Naive thymus-derived CD8-positive, alpha-beta T cell (primary cell): ENCODE measurements around the gene TTLL3. TPM values are rescaled to one million over a fixed set of nuclear protein-coding genes. Genes with fewer than 3 reads are reported as not detected.
A peak's percentile ranks its signal among the peaks of the same experiment; 100 is the strongest.

Source experiments
- ATAC-seq, 2 donors: fragments of 150-1000 bp; cut with Tn5 transposase in 1 of 2; sonication (Bioruptor Pico), chemical (Tn5 transposase) in 1 of 2; 1 replicate in 1 of 2; 2 replicates in 1 of 2; pipeline ENCODE4 v1.10.0; 2021; ENCODE audit warnings: mild to moderate bottlenecking in 2 of 2, moderate library complexity in 2 of 2
- POLR2A ChIA-PET: fragments of 350-600 bp; sonication (Branson Sonifier 250); formaldehyde crosslinking; loops from one replicate; lab custom pipeline; 2021; ENCODE audit warnings: antibody characterized with exemption; lab: Charles Lee
- DNase-seq, 10 donors: peaks; one replicate each; pipeline versions ENCODE4 v3.0.0 to v3.0.0-alpha.2; 2020 to 2022
- H3K27ac Mint-ChIP-seq, 10 donors: one replicate each; pipeline ENCODE4 v1.8.0; 2020 to 2022; ENCODE audit warnings: mild to moderate bottlenecking in 10 of 10, mixed read lengths in 10 of 10, moderate library complexity in 4 of 10, inconsistent platforms in 1 of 10
- H3K27me3 Mint-ChIP-seq, 5 donors: one replicate each; pipeline ENCODE4 v1.8.0; 2021 to 2022; ENCODE audit warnings: mixed read lengths in 5 of 5
- H3K36me3 Mint-ChIP-seq, 3 donors: one replicate each; pipeline ENCODE4 v1.8.0; 2020 to 2022; ENCODE audit warnings: mixed read lengths in 3 of 3, mild to moderate bottlenecking in 2 of 3, inconsistent platforms in 1 of 3
- H3K4me1 Mint-ChIP-seq, 4 donors: one replicate each; pipeline ENCODE4 v1.8.0; 2021 to 2022; ENCODE audit warnings: mixed read lengths in 4 of 4
- H3K4me3 Mint-ChIP-seq, 10 donors: one replicate each; pipeline ENCODE4 v1.8.0; 2020 to 2022; ENCODE audit warnings: mild to moderate bottlenecking in 10 of 10, mixed read lengths in 10 of 10, moderate library complexity in 6 of 10, inconsistent platforms in 1 of 10
- H3K9me3 Mint-ChIP-seq, 9 donors: one replicate each; pipeline ENCODE4 v1.8.0; 2020 to 2022; ENCODE audit warnings: mixed read lengths in 9 of 9, mild to moderate bottlenecking in 3 of 9, inconsistent platforms in 1 of 9, moderate library complexity in 1 of 9
- polyA plus RNA-seq, 3 donors: library from polyadenylated mRNA; unstranded; fragments of 300-500 nt; fragmentation: Illumina TruSeq; gene quantifications; one replicate each; pipeline ENCODE4 v1.2.3, GENCODE V29; 2021
- total RNA-seq, 8 experiments: library from RNA in 2 of 8; stranded (reverse) in 2 of 8; gene quantifications; one replicate each; pipeline ENCODE4 v1.2.3 and lab custom pipeline; 2021 to 2026

TTLL3 gene
- total RNA-seq = 10 to 100 TPM; 64.5 to 65.6 TPM
- polyA plus RNA-seq = 1 to 10 TPM; 1.3 to 2.5 (median 2.2) TPM
- 7.3 to 25.6 (median 16.9) reads per million in 6 experiments for total RNA-seq (lab: John Stamatoyannopoulos, UW)

- Mint-ChIP-seq H3K27ac (peak within 1 kb of the TSS; percentile 92 to 99 (median 96)), H3K4me1 (peaks cover 30 to 41% (median 37%) of the 10 kb centered on the region in 4 donors), H3K4me3 (peak within 1 kb of the TSS; percentile 87 to 93 (median 92)), H3K27me3 (no peaks in the 10 kb centered on the region), H3K9me3 (no peaks in the 10 kb centered on the region), H3K36me3 (peaks cover 0 to 29% (median 12%) of the 10 kb centered on the region in 3 donors)
- POLR2A ChIA-PET = interaction anchor here (0.6 to 2.7 kb wide), 8 partner anchors 15 to 142 kb away, joined by 3 to 23 read pairs (median 6); partner anchors contain the start of genes ARPC4, JAGN1, PRRT3 and TADA3
- peak; percentile 8 to 69 (median 39) for DNase-seq
- peak; percentile 68 to 78 for ATAC-seq
Observed at GRCh38 chr3:9809615-9810432, at the start of gene TTLL3. TTLL3 (plus strand) TSS chr3:9810262; CDS start chr3:9810662, 400 bp downstream.

- no peak for ATAC-seq
- H3K27me3 Mint-ChIP-seq = no peaks in the 10 kb centered on the region
- no peak for DNase-seq
- H3K4me3 Mint-ChIP-seq = no peak overlapping the region
- peaks cover 0 to 8% (median 2%) of the 10 kb centered on the region in 4 donors for H3K4me1 Mint-ChIP-seq
- H3K9me3 Mint-ChIP-seq = no peaks in the 10 kb centered on the region
- peak overlapping the region in 3 of 10 donors; percentile 5 to 31 (median 8) for H3K27ac Mint-ChIP-seq
- POLR2A ChIA-PET = interaction anchor here (0.5 kb wide), 1 partner anchor 23 kb away, joined by 3 read pairs; no protein-coding TSS in a partner anchor
- H3K36me3 Mint-ChIP-seq = peaks cover 0 to 36% (median 11%) of the 10 kb centered on the region in 3 donors
Observed at GRCh38 chr3:9760779-9761505, 49.1 kb upstream of the TTLL3 start.

- Mint-ChIP-seq H3K4me3 (no peak overlapping the region), H3K4me1 (peaks cover 3 to 11% (median 3%) of the 10 kb centered on the region in 4 donors), H3K9me3 (no peaks in the 10 kb centered on the region), H3K27me3 (no peaks in the 10 kb centered on the region), H3K27ac (no peak overlapping the region), H3K36me3 (peaks cover 0 to 26% (median 11%) of the 10 kb centered on the region in 3 donors)
- DNase-seq (no peak), ATAC-seq (no peak)
- POLR2A ChIA-PET = no interaction called here
Observed at GRCh38 chr3:9761919-9762318, 48.1 kb upstream of the TTLL3 start.

GRCh38 chr3:9762871-9763270, 47.2 kb upstream of the TTLL3 start:
- H3K36me3 Mint-ChIP-seq = peaks cover 0 to 20% (median 11%) of the 10 kb centered on the region in 3 donors
- POLR2A ChIA-PET = interaction anchor here (0.6 to 1.7 kb wide), 5 partner anchors 12 to 499 kb away, joined by 3 to 5 read pairs (median 5); partner anchors contain the start of gene OGG1
- H3K4me1 Mint-ChIP-seq = peaks cover 4 to 15% (median 12%) of the 10 kb centered on the region in 4 donors
- no peak overlapping the region for H3K4me3 Mint-ChIP-seq
- H3K9me3 Mint-ChIP-seq = no peaks in the 10 kb centered on the region
- no peaks in the 10 kb centered on the region for H3K27me3 Mint-ChIP-seq
- H3K27ac Mint-ChIP-seq = no peak overlapping the region
- DNase-seq (no peak), ATAC-seq (no peak)

- no peak for ATAC-seq
Observed at GRCh38 chr3:9765865-9766264, 44.2 kb upstream of the TTLL3 start.

GRCh38 chr3:9767418-9767817, 42.6 kb upstream of the TTLL3 start:
- Mint-ChIP-seq H3K27me3 (peaks cover 0 to 1% (median 0%) of the 10 kb centered on the region in 5 donors), H3K27ac (no peak overlapping the region), H3K9me3 (no peaks in the 10 kb centered on the region), H3K36me3 (no peaks in the 10 kb centered on the region), H3K4me3 (no peak overlapping the region), H3K4me1 (peaks cover 16 to 43% (median 29%) of the 10 kb centered on the region in 4 donors)
- ATAC-seq = no peak
- POLR2A ChIA-PET = no interaction called here
- DNase-seq = no peak

More at GRCh38 chr3:9765865-9766264, 44.2 kb upstream of the TTLL3 start:
- Mint-ChIP-seq H3K27me3 (peaks cover 0 to under 1% (median 0%) of the 10 kb centered on the region in 5 donors), H3K27ac (no peak overlapping the region), H3K9me3 (no peaks in the 10 kb centered on the region), H3K4me1 (peaks cover 18 to 41% (median 27%) of the 10 kb centered on the region in 4 donors), H3K36me3 (peaks cover 0 to 3% (median 2%) of the 10 kb centered on the region in 3 donors), H3K4me3 (no peak overlapping the region)
- DNase-seq = no peak
- POLR2A ChIA-PET = no interaction called here

GRCh38 chr3:9768141-9768775, 41.8 kb upstream of the TTLL3 start:
- ATAC-seq = no peak
- H3K4me3 Mint-ChIP-seq = peak overlapping the region in 1 of 10 donors; percentile 40
- H3K9me3 Mint-ChIP-seq = no peaks in the 10 kb centered on the region
- no peaks in the 10 kb centered on the region for H3K36me3 Mint-ChIP-seq
- POLR2A ChIA-PET = no interaction called here
- DNase-seq = no peak
- H3K27ac Mint-ChIP-seq = peak overlapping the region in 2 of 10 donors; percentile 1 to 75
- peaks cover 16 to 43% (median 29%) of the 10 kb centered on the region in 4 donors for H3K4me1 Mint-ChIP-seq
- peaks cover 0 to 1% (median 0%) of the 10 kb centered on the region in 5 donors for H3K27me3 Mint-ChIP-seq

- Mint-ChIP-seq H3K27me3 (peaks cover 0 to 1% (median 0%) of the 10 kb centered on the region in 5 donors), H3K4me1 (peaks cover 16 to 43% (median 29%) of the 10 kb centered on the region in 4 donors), H3K9me3 (no peaks in the 10 kb centered on the region), H3K36me3 (peaks cover 0 to 3% (median 0%) of the 10 kb centered on the region in 3 donors), H3K27ac (peak overlapping the region in 5 of 10 donors; percentile 1 to 79 (median 31)), H3K4me3 (peak overlapping the region; percentile 1 to 74 (median 56))
- POLR2A ChIA-PET = interaction anchor here (1.6 kb wide), 1 partner anchor 36 kb away, joined by 4 read pairs; no protein-coding TSS in a partner anchor
- no peak for ATAC-seq
- DNase-seq = no peak
Observed at GRCh38 chr3:9769012-9769411, 41.0 kb upstream of the TTLL3 start.

- Mint-ChIP-seq H3K4me1 (peaks cover 16 to 43% (median 29%) of the 10 kb centered on the region in 4 donors), H3K36me3 (peaks cover 0 to 3% (median 0%) of the 10 kb centered on the region in 3 donors), H3K27ac (peak within 1 kb of the TSS in 7 of 10 donors; percentile 1 to 79 (median 40)), H3K27me3 (peaks cover 0 to 1% (median 0%) of the 10 kb centered on the region in 5 donors), H3K9me3 (no peaks in the 10 kb centered on the region), H3K4me3 (peak within 1 kb of the TSS; percentile 39 to 74 (median 62))
- POLR2A ChIA-PET = interaction anchor here (1.6 kb wide), 1 partner anchor 35 kb away, joined by 4 read pairs; no protein-coding TSS in a partner anchor
- DNase-seq (peak in 7 of 10 donors; percentile 16 to 46 (median 36)), ATAC-seq (peak; percentile 95 to 97)
Observed at GRCh38 chr3:9769426-9770275, 40.4 kb upstream of the TTLL3 start, which contains the start of gene CAMK1. CAMK1 (minus strand) TSS chr3:9769947; CDS start chr3:9767749, 2,198 bp downstream.

- ATAC-seq = peak in 1 of 2 donors; percentile 6
- Mint-ChIP-seq H3K4me3 (peak overlapping the region; percentile 4 to 67 (median 48)), H3K36me3 (peaks cover 0 to 3% (median 0%) of the 10 kb centered on the region in 3 donors), H3K27ac (peak overlapping the region in 3 of 10 donors; percentile 40 to 75 (median 60)), H3K27me3 (peaks cover 0 to 1% (median 0%) of the 10 kb centered on the region in 5 donors), H3K9me3 (no peaks in the 10 kb centered on the region), H3K4me1 (peaks cover 18 to 43% (median 29%) of the 10 kb centered on the region in 4 donors)
- DNase-seq = no peak
- POLR2A ChIA-PET = interaction anchor here (1.6 kb wide), 1 partner anchor 34 kb away, joined by 4 read pairs; no protein-coding TSS in a partner anchor
Observed at GRCh38 chr3:9770276-9770812, 39.7 kb upstream of the TTLL3 start.
